HepG2 (cell line): ENCODE measurements around the gene DCC. TPM values are rescaled to one million over a fixed set of nuclear protein-coding genes. Genes with fewer than 3 reads are reported as not detected.

Source experiments
- ATAC-seq: fragments of 200-7000 bp; cut with Tn5 transposase; 3 replicates; pipeline ENCODE4 v1.9.1; 2020; ENCODE audit warnings: mild to moderate bottlenecking, moderate library complexity
- BruUV-seq: library from RNA; stranded (reverse); fragments of 400-500 nt; replicated peaks from 2 replicates; lab custom pipeline; 2021; lab: Mats Ljungman, UMichigan
- CTCF ChIA-PET: fragments of 300-600 bp; formaldehyde crosslinking; extraction: SDS; loops from one replicate; lab custom pipeline; 2021; ENCODE audit warnings: low total read pairs, inconsistent platforms, low intra/inter-chr PET ratio; lab: Yijun Ruan, JAX
- POLR2A ChIA-PET: fragments of 350-600 bp; sonication (Branson Sonifier 250); formaldehyde crosslinking; loops from one replicate; lab custom pipeline; 2020; ENCODE audit warnings: antibody characterized with exemption, inconsistent platforms; lab: Yijun Ruan, JAX
- DNase-seq: peaks from one replicate; pipeline ENCODE4 v3.0.0-alpha.2; 2015; ENCODE audit warnings: low spot score
- FAIRE-seq: peaks from 3 replicates; lab custom pipeline; 2011; peaks lifted over from hg19 to GRCh38; lab: Jason Lieb, UNC
- H2AFZ ChIP-seq: one replicate; pipeline ENCODE4 v1.6.1; 2011; ENCODE audit warnings: low read length, inconsistent platforms
- H3K27ac ChIP-seq: fragments of 300-600 bp; 3 replicates; pipeline ENCODE4 v1.8.0; 2011; ENCODE audit warnings: mixed run types, mild to moderate bottlenecking, mixed read lengths, low read length, inconsistent platforms; ENCODE audit not compliant: insufficient read depth; ENCODE audit errors: extremely low read length
- H3K27me3 ChIP-seq, 2 experiments: fragments of 200-600 bp in 1 of 2; 2 replicates in 1 of 2; 3 replicates in 1 of 2; pipeline versions ENCODE4 v1.6.0 to v1.8.0; 2011; ENCODE audit warnings: low read length in 2 of 2, mild to moderate bottlenecking in 2 of 2, moderate library complexity in 2 of 2, inconsistent platforms in 1 of 2; ENCODE audit not compliant: insufficient read depth in 2 of 2, control insufficient read depth in 1 of 2
- H3K36me3 ChIP-seq, 2 experiments: fragments of 200-600 bp in 1 of 2; replicated peaks in 1 of 2; 2 replicates in 1 of 2; 3 replicates in 1 of 2; pipeline versions ENCODE4 v1.5.1 to v1.8.0; 2011; ENCODE audit warnings: low read length in 2 of 2, inconsistent platforms in 1 of 2; ENCODE audit not compliant: insufficient read depth in 2 of 2, control insufficient read depth in 1 of 2
- H3K4me1 ChIP-seq: 2 replicates; pipeline ENCODE4 v1.5.1; 2012; ENCODE audit warnings: low read length, inconsistent platforms; ENCODE audit not compliant: insufficient read depth
- H3K4me2 ChIP-seq: 2 replicates; pipeline ENCODE4 v1.6.0; 2011; ENCODE audit warnings: low read depth, low read length, inconsistent platforms
- H3K4me3 ChIP-seq, 3 experiments: fragments of 200-600 bp in 1 of 3; sonication (generic), shearing (Covaris generic) in 1 of 3; replicated peaks in 1 of 3; 2 replicates each; pipeline ENCODE4 v1.5.1; 2011 to 2016; ENCODE audit warnings: low read length in 3 of 3, inconsistent platforms in 2 of 3, low read depth in 2 of 3, mild to moderate bottlenecking in 2 of 3, control low read depth in 1 of 3, mixed read lengths in 1 of 3; ENCODE audit not compliant: insufficient read depth in 1 of 3
- H3K79me2 ChIP-seq: one replicate; pipeline ENCODE4 v1.6.1; 2011; ENCODE audit warnings: low read length, inconsistent platforms; ENCODE audit not compliant: insufficient read depth
- H3K9ac ChIP-seq: 2 replicates; pipeline ENCODE4 v1.6.0; 2011; ENCODE audit warnings: mild to moderate bottlenecking, low read depth, low read length, inconsistent platforms; ENCODE audit not compliant: insufficient read depth
- H3K9me3 ChIP-seq: 2 replicates; pipeline ENCODE4 v1.5.1; 2012; ENCODE audit warnings: mild to moderate bottlenecking, low read length
- H4K20me1 ChIP-seq: 2 replicates; pipeline ENCODE4 v1.6.0; 2011; ENCODE audit warnings: inconsistent platforms, mild to moderate bottlenecking, low read length, moderate library complexity; ENCODE audit not compliant: insufficient read depth
- ATF7 ChIP-seq, 2 experiments: fragments of 450-650 bp in 1 of 2; sonication (generic) in 1 of 2; formaldehyde crosslinking in 1 of 2; IDR thresholded peaks; 2 replicates each; pipeline versions ENCODE4 v1.4.0 to v1.6.1; 2016 to 2020; ENCODE audit warnings: antibody characterized with exemption in 1 of 2, mild to moderate bottlenecking in 1 of 2, missing genetic modification reagents in 1 of 2
- CHD2 ChIP-seq: IDR thresholded peaks from 2 replicates; pipeline ENCODE4 v1.6.1; 2011; ENCODE audit warnings: low read depth, low read length, improper control_type of control experiment
- EHMT2 ChIP-seq: fragments of 200-600 bp; sonication (generic); IDR thresholded peaks from 2 replicates; pipeline ENCODE4 v1.7.0; 2017; ENCODE audit warnings: antibody characterized with exemption, low read depth, low read length, borderline replicate concordance
- HOXD1 ChIP-seq: sonication (generic); formaldehyde crosslinking; IDR thresholded peaks from 2 replicates; pipeline ENCODE4 v1.5.0; 2020; ENCODE audit warnings: missing genetic modification reagents
- JARID2 ChIP-seq: sonication (generic); formaldehyde crosslinking; IDR thresholded peaks from 2 replicates; pipeline ENCODE4 v1.8.1; 2023; ENCODE audit warnings: missing genetic modification reagents, inconsistent platforms; ENCODE audit not compliant: insufficient replicate concordance
- MAFF ChIP-seq: IDR thresholded peaks from 2 replicates; pipeline ENCODE4 v1.6.1; 2011; ENCODE audit warnings: low read depth, low read length, improper control_type of control experiment
- MAFK ChIP-seq, 2 experiments: IDR thresholded peaks in 1 of 2; conservative IDR thresholded peaks in 1 of 2; 2 replicates each; pipeline ENCODE4 v1.6.1; 2011; ENCODE audit warnings: improper control_type of control experiment in 2 of 2, low read length in 2 of 2
- NR1H2 ChIP-seq: sonication (generic); formaldehyde crosslinking; IDR thresholded peaks from 2 replicates; pipeline ENCODE4 v1.8.1; 2022; ENCODE audit warnings: low read depth, missing genetic modification reagents, borderline replicate concordance
- SMC3 ChIP-seq: IDR thresholded peaks from 2 replicates; pipeline ENCODE4 v1.6.1; 2011; ENCODE audit warnings: low read length, improper control_type of control experiment
- SNAI1 ChIP-seq: sonication (generic); formaldehyde crosslinking; IDR thresholded peaks from 2 replicates; pipeline ENCODE4 v1.5.0; 2020; ENCODE audit warnings: mild to moderate bottlenecking, missing genetic modification reagents, borderline replicate concordance
- SUZ12 ChIP-seq: fragments of 150-350 bp; IDR thresholded peaks from 2 replicates; pipeline ENCODE4 v1.6.1; 2014; ENCODE audit warnings: low read depth, low read length
- ZNF232 ChIP-seq: sonication (generic); formaldehyde crosslinking; IDR thresholded peaks from 2 replicates; pipeline ENCODE4 v1.4.0; 2020; ENCODE audit warnings: missing genetic modification reagents, borderline replicate concordance
- ZNF235 ChIP-seq: sonication (generic); formaldehyde crosslinking; IDR thresholded peaks from 2 replicates; pipeline ENCODE4 v1.8.1; 2023; ENCODE audit warnings: mild to moderate bottlenecking, missing genetic modification reagents, borderline replicate concordance
- ZNF251 ChIP-seq: sonication (generic); formaldehyde crosslinking; IDR thresholded peaks from 2 replicates; pipeline ENCODE4 v1.9.0; 2021; ENCODE audit warnings: mild to moderate bottlenecking, missing genetic modification reagents
- ZNF562 ChIP-seq: sonication (generic); formaldehyde crosslinking; IDR thresholded peaks from 2 replicates; pipeline ENCODE4 v1.8.0; 2022; ENCODE audit warnings: missing genetic modification reagents, borderline replicate concordance
- ZNF564 ChIP-seq: sonication (generic); formaldehyde crosslinking; IDR thresholded peaks from 2 replicates; pipeline ENCODE4 v1.8.1; 2023; ENCODE audit warnings: mild to moderate bottlenecking, missing genetic modification reagents
- ZNF629 ChIP-seq: sonication (generic); formaldehyde crosslinking; conservative IDR thresholded peaks from 2 replicates; pipeline ENCODE4 v1.5.0; 2020; ENCODE audit warnings: missing genetic modification reagents
- ZNF7 ChIP-seq: IDR thresholded peaks from 2 replicates; pipeline ENCODE4 v1.6.1; 2016; ENCODE audit warnings: missing biosample characterization, missing genetic modification reagents
- WGBS: methylation state at CpG from one replicate; pipeline ENCODE4 v1.1.6; 2017; ENCODE audit warnings: low lambda C conversion rate; 5-methylcytosine and 5-hydroxymethylcytosine counted together
- in situ Hi-C: cut with HindIII; loops from 2 replicates; pipeline ENCODE4 v1.10.0; 2017; ENCODE audit warnings: low pct_unique_long_range_greater_than_20kb; ENCODE audit not compliant: extremely low pct_ligation_motif_present
- intact Hi-C: fragments of 100-400 bp; cut with micrococcal nuclease; formaldehyde crosslinking; loops from one replicate; pipeline ENCODE4 v1.10.0; 2022; ENCODE audit not compliant: unreplicated experiment
- polyA plus RNA-seq, 8 experiments: library from polyadenylated mRNA; depleted of rRNA in 3 of 8; stranded (reverse) in 7 of 8; unstranded in 1 of 8; fragments of >200 nt; fragmentation: Illumina TruSeq in 4 of 8; extraction: Trizol in 4 of 8; gene quantifications; 2 replicates each; pipeline versions ENCODE4 v1.2.1 to v1.2.3, GENCODE V29; 2011 to 2016; ENCODE audit warnings: low read depth in 4 of 8, missing spikeins in 1 of 8, mixed read lengths in 1 of 8; ENCODE audit not compliant: insufficient read depth in 1 of 8
- total RNA-seq, 5 experiments: library from RNA; depleted of rRNA; stranded (reverse); fragments of >200 nt; fragmentation: Illumina TruSeq; extraction: Trizol; gene quantifications; 2 replicates each; pipeline ENCODE4 v1.2.3, GENCODE V29; 2016; ENCODE audit warnings: low read depth in 1 of 5

DCC gene
- total and polyA plus RNA-seq, 2 of the 13 experiments (the other 11 are each of a cell fraction or from before 2014, with no cell fraction given): not detected

GRCh38 chr18:53115876-53116585 is 776.0 kb downstream of the DCC start:
- Histone ChIP-seq H3K79me2 (no peaks in the 10 kb centered on the region), H2AFZ (no peak overlapping the region), H3K4me3 (no peak overlapping the region), H3K9me3 (peaks cover 14% of the 10 kb centered on the region), H3K9ac (no peak overlapping the region), H3K27ac (no peak overlapping the region), H3K4me1 (no peaks in the 10 kb centered on the region), H4K20me1 (no peaks in the 10 kb centered on the region), H3K36me3 (no peaks in the 10 kb centered on the region), H3K4me2 (no peak overlapping the region), H3K27me3 (no peaks in the 10 kb centered on the region)
- intact Hi-C loops (no loop called here), in situ Hi-C loops (no loop called here)
- 4% methylated on average over 10 of the region's 10 CpGs for WGBS
- DNase-seq (no peak), FAIRE-seq (no peak), ATAC-seq (no peak)
- BruUV-seq: no TSS peak
- POLR2A ChIA-PET: no interaction called here
- CTCF ChIA-PET: no interaction called here
- TF ChIP-seq MAFK (conservative IDR thresholded peaks at IDR 0.05 in 1 of 2, IDR thresholded peaks at IDR 0.05 in 1 of 2; ENCODE audit: low read length in 2 of 2) (peak; percentile 43 to 64; a peak in 3 of 4 replicates), MAFF (peak; percentile 53), SMC3 (no peak)

GRCh38 chr18:53117851-53118250 is 777.9 kb downstream of the DCC start:
- CTCF ChIA-PET: no interaction called here
- no peak for TF ChIP-seq ZNF232
- TF ChIP-seq MAFK (conservative IDR thresholded peaks at IDR 0.05 in 1 of 2, IDR thresholded peaks at IDR 0.05 in 1 of 2; ENCODE audit: low read length in 2 of 2): peak in 1 of 2 experiments; percentile 65; a peak in 3 of 4 replicates
- no peak for TF ChIP-seq JARID2 (CRISPR knock-in tag)
- no peak for TF ChIP-seq ZNF564 (CRISPR knock-in tag)
- TF ChIP-seq EHMT2: no peak
- no peak for TF ChIP-seq CHD2
- no peak for TF ChIP-seq ZNF562 (CRISPR knock-in tag)
- TF ChIP-seq SUZ12: no peak
- TF ChIP-seq SNAI1: no peak
- TF ChIP-seq ZNF235 (CRISPR knock-in tag): no peak
- peak; percentile 90 for TF ChIP-seq ATF7 (IDR thresholded peaks at IDR 0.05)
- TF ChIP-seq ATF7 (CRISPR knock-in tag; IDR thresholded peaks at IDR 0.05): no peak
- no peak for TF ChIP-seq NR1H2 (CRISPR knock-in tag)
- TF ChIP-seq ZNF251: no peak
- TF ChIP-seq ZNF7 (CRISPR knock-in tag): no peak
- TF ChIP-seq HOXD1 (CRISPR knock-in tag): no peak
- TF ChIP-seq ZNF629 (CRISPR knock-in tag): no peak

More at GRCh38 chr18:53117851-53118250, 777.9 kb downstream of the DCC start:
- DNase-seq (no peak), ATAC-seq (no peak), FAIRE-seq (no peak)
- Histone ChIP-seq H3K4me2 (no peak overlapping the region), H2AFZ (no peak overlapping the region), H4K20me1 (no peaks in the 10 kb centered on the region), H3K27ac (no peak overlapping the region), H3K36me3 (no peaks in the 10 kb centered on the region), H3K9ac (no peak overlapping the region), H3K4me3 (no peak overlapping the region), H3K27me3 (no peaks in the 10 kb centered on the region), H3K79me2 (no peaks in the 10 kb centered on the region), H3K4me1 (no peaks in the 10 kb centered on the region), H3K9me3 (peaks cover 7% of the 10 kb centered on the region)
- in situ Hi-C loops: no loop called here
- 0% methylated on average over 3 of the region's 3 CpGs for WGBS
- POLR2A ChIA-PET: no interaction called here
- BruUV-seq: no TSS peak
- intact Hi-C loops: no loop called here
